Body of pancreas (tissue), 4 donors: ENCODE results near the gene ZNF592.

ENCODE experiments used
- POLR2A ChIP-seq, 3 donors: fragments of 450-650 bp; IDR thresholded peaks; one replicate each; pipeline ENCODE4 v1.6.1; 2016; ENCODE audit warnings: antibody characterized with exemption in 3 of 3, mild to moderate bottlenecking in 2 of 3
- TF ChIP-seq, protein P1 (sequence below), 7 experiments: fragments of 450-650 bp in 4 of 7; fragments of 200-600 bp in 3 of 7; sonication (generic) in 3 of 7; IDR thresholded peaks; one replicate each; pipeline ENCODE4 v1.5.1; 2016 to 2019; ENCODE audit warnings: antibody characterized with exemption in 7 of 7

DNA sequence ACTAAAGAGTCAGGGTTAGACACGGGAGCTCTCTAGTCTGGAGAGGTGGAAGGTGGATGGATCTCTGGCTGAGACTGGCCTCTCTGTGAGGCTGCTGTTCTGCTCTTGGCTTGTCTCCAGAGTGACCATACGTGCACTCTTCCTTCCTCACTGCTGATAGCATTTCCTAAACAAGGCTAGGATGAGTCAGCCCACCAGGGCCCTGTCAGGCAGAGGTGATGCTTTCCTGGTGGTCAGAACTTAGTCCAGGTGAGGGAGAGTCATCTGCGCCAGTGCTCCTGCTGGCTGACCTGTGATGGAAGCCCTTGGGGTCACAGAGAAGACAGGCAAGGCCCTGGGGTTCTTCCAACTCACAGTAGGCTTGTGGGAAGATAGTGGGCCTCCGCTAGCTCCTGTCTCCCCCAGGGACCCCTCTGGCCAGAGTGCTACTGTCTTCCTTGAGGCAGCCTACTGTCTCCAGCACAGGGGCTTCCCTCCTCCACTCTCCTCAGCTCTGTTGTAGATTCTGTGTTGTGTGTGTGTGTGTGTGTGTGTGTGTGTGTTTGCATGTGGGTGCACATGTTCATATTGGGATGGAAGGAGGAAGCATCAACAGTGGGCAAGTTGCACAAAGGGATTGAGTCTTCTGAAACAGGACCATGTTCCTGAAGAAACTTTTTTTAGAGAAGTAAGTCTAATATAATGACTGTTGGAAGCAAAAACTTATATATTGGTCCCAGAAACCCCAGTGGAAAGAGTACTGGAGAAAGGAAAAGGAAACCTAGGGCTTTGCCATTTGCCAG is 85.2 kb downstream of the ZNF592 start:
- TF ChIP-seq, protein P1, sequence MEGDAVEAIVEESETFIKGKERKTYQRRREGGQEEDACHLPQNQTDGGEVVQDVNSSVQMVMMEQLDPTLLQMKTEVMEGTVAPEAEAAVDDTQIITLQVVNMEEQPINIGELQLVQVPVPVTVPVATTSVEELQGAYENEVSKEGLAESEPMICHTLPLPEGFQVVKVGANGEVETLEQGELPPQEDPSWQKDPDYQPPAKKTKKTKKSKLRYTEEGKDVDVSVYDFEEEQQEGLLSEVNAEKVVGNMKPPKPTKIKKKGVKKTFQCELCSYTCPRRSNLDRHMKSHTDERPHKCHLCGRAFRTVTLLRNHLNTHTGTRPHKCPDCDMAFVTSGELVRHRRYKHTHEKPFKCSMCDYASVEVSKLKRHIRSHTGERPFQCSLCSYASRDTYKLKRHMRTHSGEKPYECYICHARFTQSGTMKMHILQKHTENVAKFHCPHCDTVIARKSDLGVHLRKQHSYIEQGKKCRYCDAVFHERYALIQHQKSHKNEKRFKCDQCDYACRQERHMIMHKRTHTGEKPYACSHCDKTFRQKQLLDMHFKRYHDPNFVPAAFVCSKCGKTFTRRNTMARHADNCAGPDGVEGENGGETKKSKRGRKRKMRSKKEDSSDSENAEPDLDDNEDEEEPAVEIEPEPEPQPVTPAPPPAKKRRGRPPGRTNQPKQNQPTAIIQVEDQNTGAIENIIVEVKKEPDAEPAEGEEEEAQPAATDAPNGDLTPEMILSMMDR (IDR thresholded peaks at IDR 0.05) = no peak
- no peak for TF ChIP-seq POLR2A (IDR thresholded peaks at IDR 0.05)
